HEK293 (cell line): ENCODE measurements around the gene HSD17B8.

Experiments used
- BCL11A ChIP-seq: fragments of 450-650 bp; formaldehyde crosslinking; IDR thresholded peaks from 2 replicates; pipeline ENCODE4 v1.5.1; 2016; ENCODE audit warnings: low read depth, missing biosample characterization, missing genetic modification characterization
- GLIS1 ChIP-seq: fragments of 450-650 bp; formaldehyde crosslinking; IDR thresholded peaks from 2 replicates; pipeline ENCODE4 v1.5.1; 2016; ENCODE audit warnings: missing biosample characterization, missing genetic modification characterization
- HOXA7 ChIP-seq: sonication (generic); formaldehyde crosslinking; IDR thresholded peaks from 2 replicates; pipeline ENCODE4 v1.8.1; 2022; ENCODE audit warnings: missing genetic modification reagents, borderline replicate concordance
- SP2 ChIP-seq: fragments of 450-650 bp; formaldehyde crosslinking; IDR thresholded peaks from 2 replicates; pipeline ENCODE4 v1.5.1; 2016; ENCODE audit warnings: missing biosample characterization, missing genetic modification characterization
- TSHZ1 ChIP-seq: fragments of 450-650 bp; formaldehyde crosslinking; IDR thresholded peaks from 2 replicates; pipeline ENCODE4 v1.5.1; 2016; ENCODE audit warnings: missing biosample characterization, missing genetic modification characterization, borderline replicate concordance
- ZBTB21 ChIP-seq: fragments of 450-650 bp; formaldehyde crosslinking; IDR thresholded peaks from 2 replicates; pipeline ENCODE4 v1.5.1; 2017; ENCODE audit warnings: missing biosample characterization, missing genetic modification characterization
- ZBTB26 ChIP-seq: fragments of 450-650 bp; formaldehyde crosslinking; optimal IDR thresholded peaks from 2 replicates; pipeline ENCODE3; 2016; ENCODE audit warnings: missing biosample characterization, mild to moderate bottlenecking, missing genetic modification characterization
- ZBTB8A ChIP-seq: fragments of 450-650 bp; formaldehyde crosslinking; IDR thresholded peaks from 2 replicates; pipeline ENCODE4 v1.5.1; 2016; ENCODE audit warnings: missing biosample characterization, missing genetic modification characterization
- ZEB2 ChIP-seq: fragments of 450-650 bp; formaldehyde crosslinking; IDR thresholded peaks from 2 replicates; pipeline ENCODE4 v1.5.1; 2016; ENCODE audit warnings: missing biosample characterization, missing genetic modification characterization
- ZIC2 ChIP-seq: fragments of 450-650 bp; formaldehyde crosslinking; IDR thresholded peaks from 2 replicates; pipeline ENCODE4 v1.5.1; 2016; ENCODE audit warnings: missing biosample characterization, missing genetic modification characterization
- ZNF10 ChIP-seq: fragments of 450-650 bp; formaldehyde crosslinking; IDR thresholded peaks from 2 replicates; pipeline ENCODE4 v1.5.1; 2017; ENCODE audit warnings: missing biosample characterization, missing genetic modification characterization
- ZNF114 ChIP-seq: fragments of 450-650 bp; formaldehyde crosslinking; IDR thresholded peaks from 2 replicates; pipeline ENCODE4 v1.5.0; 2017; ENCODE audit warnings: missing biosample characterization, missing genetic modification characterization
- ZNF121 ChIP-seq: fragments of 450-650 bp; formaldehyde crosslinking; IDR thresholded peaks from 2 replicates; pipeline ENCODE4 v1.5.1; 2016; ENCODE audit warnings: missing biosample characterization, missing genetic modification characterization
- ZNF174 ChIP-seq: fragments of 450-650 bp; formaldehyde crosslinking; IDR thresholded peaks from 2 replicates; pipeline ENCODE4 v1.5.0; 2017; ENCODE audit warnings: missing biosample characterization, mild to moderate bottlenecking, missing genetic modification characterization
- ZNF211 ChIP-seq: fragments of 450-650 bp; formaldehyde crosslinking; IDR thresholded peaks from 2 replicates; pipeline ENCODE4 v1.5.1; 2016; ENCODE audit warnings: low read depth, missing biosample characterization, missing genetic modification characterization
- ZNF239 ChIP-seq: fragments of 450-650 bp; formaldehyde crosslinking; IDR thresholded peaks from 2 replicates; pipeline ENCODE4 v1.5.1; 2016; ENCODE audit warnings: missing biosample characterization, missing genetic modification characterization
- ZNF266 ChIP-seq: fragments of 450-650 bp; formaldehyde crosslinking; IDR thresholded peaks from 2 replicates; pipeline ENCODE4 v1.5.1; 2016; ENCODE audit warnings: missing biosample characterization, missing genetic modification characterization, low read depth
- ZNF274 ChIP-seq, 2 experiments: fragments of 200-500 bp in 1 of 2; fragments of 450-650 bp in 1 of 2; sonication (Bioruptor generic) in 1 of 2; formaldehyde crosslinking in 1 of 2; IDR thresholded peaks; 2 replicates each; pipeline versions ENCODE4 v1.5.1 to v1.6.1; 2014 to 2016; ENCODE audit warnings: borderline replicate concordance in 1 of 2, inconsistent platforms in 1 of 2, low read length in 1 of 2, missing biosample characterization in 1 of 2, missing genetic modification characterization in 1 of 2
- ZNF302 ChIP-seq: fragments of 450-650 bp; formaldehyde crosslinking; IDR thresholded peaks from 2 replicates; pipeline ENCODE4 v1.5.1; 2016; ENCODE audit warnings: missing biosample characterization, missing genetic modification characterization, low read depth
- ZNF350 ChIP-seq: fragments of 450-650 bp; formaldehyde crosslinking; IDR thresholded peaks from 2 replicates; pipeline ENCODE4 v1.5.0; 2017; ENCODE audit warnings: missing biosample characterization, mild to moderate bottlenecking, missing genetic modification characterization
- ZNF423 ChIP-seq: fragments of 450-650 bp; formaldehyde crosslinking; IDR thresholded peaks from 2 replicates; pipeline ENCODE4 v1.5.1; 2016; ENCODE audit warnings: missing biosample characterization, missing genetic modification characterization
- ZNF488 ChIP-seq: fragments of 450-650 bp; formaldehyde crosslinking; IDR thresholded peaks from 2 replicates; pipeline ENCODE4 v1.5.1; 2016; ENCODE audit warnings: missing biosample characterization, missing genetic modification characterization
- ZNF548 ChIP-seq: fragments of 450-650 bp; formaldehyde crosslinking; IDR thresholded peaks from 2 replicates; pipeline ENCODE4 v1.5.1; 2016; ENCODE audit warnings: missing biosample characterization, missing genetic modification characterization
- ZNF549 ChIP-seq: fragments of 450-650 bp; IDR thresholded peaks from 2 replicates; pipeline ENCODE4 v1.5.1; 2018; ENCODE audit warnings: missing biosample characterization, missing genetic modification characterization, mild to moderate bottlenecking, inconsistent platforms, moderate library complexity
- ZNF571 ChIP-seq: fragments of 450-650 bp; formaldehyde crosslinking; IDR thresholded peaks from 2 replicates; pipeline ENCODE4 v1.5.0; 2017; ENCODE audit warnings: missing biosample characterization, missing genetic modification characterization
- ZNF626 ChIP-seq: fragments of 450-650 bp; sonication (Bioruptor Pico); formaldehyde crosslinking; IDR thresholded peaks from 2 replicates; pipeline ENCODE4 v1.5.1; 2018; ENCODE audit warnings: missing biosample characterization, missing genetic modification characterization, inconsistent platforms
- ZNF701 ChIP-seq: fragments of 450-650 bp; formaldehyde crosslinking; IDR thresholded peaks from 2 replicates; pipeline ENCODE4 v1.5.1; 2016; ENCODE audit warnings: missing biosample characterization, missing genetic modification characterization
- ZSCAN16 ChIP-seq: fragments of 450-650 bp; formaldehyde crosslinking; IDR thresholded peaks from 2 replicates; pipeline ENCODE4 v1.5.1; 2016; ENCODE audit warnings: missing biosample characterization, missing genetic modification characterization
- TF ChIP-seq, protein P1 (sequence below): fragments of 450-650 bp; formaldehyde crosslinking; IDR thresholded peaks from 2 replicates; pipeline ENCODE4 v1.5.1; 2016; ENCODE audit warnings: missing biosample characterization, missing genetic modification characterization
- TF ChIP-seq, protein P2 (sequence below): fragments of 450-650 bp; formaldehyde crosslinking; IDR thresholded peaks from 2 replicates; pipeline ENCODE4 v1.5.1; 2016; ENCODE audit warnings: missing biosample characterization, missing genetic modification characterization

Gene HSD17B8

GRCh38 chr6:33205191-33206026 lies 954 bp downstream of the HSD17B8 start (continued):
- no peak for TF ChIP-seq ZNF548 (tag by site-specific recombination)
- no peak for TF ChIP-seq ZNF423 (tag by site-specific recombination)
- no peak for TF ChIP-seq ZNF626 (tag by site-specific recombination)
- no peak for TF ChIP-seq ZNF549 (tag by site-specific recombination)
- TF ChIP-seq ZNF10 (tag by site-specific recombination): no peak
- 0 out of 2 replicates have a peak, but pooled peaks have one; percentile 12 for TF ChIP-seq BCL11A
- TF ChIP-seq ZNF274 (IDR thresholded peaks at IDR 0.05; ENCODE audit: low read length): no peak
- no peak for TF ChIP-seq ZNF274 (tag by site-specific recombination; IDR thresholded peaks at IDR 0.05; ENCODE audit: borderline replicate concordance)
- TF ChIP-seq ZNF266 (tag by site-specific recombination): no peak
- no peak for TF ChIP-seq ZNF571 (tag by site-specific recombination)
- TF ChIP-seq SP2 (tag by site-specific recombination): no peak
- no peak for TF ChIP-seq ZSCAN16 (tag by site-specific recombination)
- TF ChIP-seq, protein P1, sequence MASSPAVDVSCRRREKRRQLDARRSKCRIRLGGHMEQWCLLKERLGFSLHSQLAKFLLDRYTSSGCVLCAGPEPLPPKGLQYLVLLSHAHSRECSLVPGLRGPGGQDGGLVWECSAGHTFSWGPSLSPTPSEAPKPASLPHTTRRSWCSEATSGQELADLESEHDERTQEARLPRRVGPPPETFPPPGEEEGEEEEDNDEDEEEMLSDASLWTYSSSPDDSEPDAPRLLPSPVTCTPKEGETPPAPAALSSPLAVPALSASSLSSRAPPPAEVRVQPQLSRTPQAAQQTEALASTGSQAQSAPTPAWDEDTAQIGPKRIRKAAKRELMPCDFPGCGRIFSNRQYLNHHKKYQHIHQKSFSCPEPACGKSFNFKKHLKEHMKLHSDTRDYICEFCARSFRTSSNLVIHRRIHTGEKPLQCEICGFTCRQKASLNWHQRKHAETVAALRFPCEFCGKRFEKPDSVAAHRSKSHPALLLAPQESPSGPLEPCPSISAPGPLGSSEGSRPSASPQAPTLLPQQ (tag by site-specific recombination): no peak
- TF ChIP-seq ZEB2 (tag by site-specific recombination): no peak
- peak; percentile 82 for TF ChIP-seq GLIS1
- TF ChIP-seq, protein P2, sequence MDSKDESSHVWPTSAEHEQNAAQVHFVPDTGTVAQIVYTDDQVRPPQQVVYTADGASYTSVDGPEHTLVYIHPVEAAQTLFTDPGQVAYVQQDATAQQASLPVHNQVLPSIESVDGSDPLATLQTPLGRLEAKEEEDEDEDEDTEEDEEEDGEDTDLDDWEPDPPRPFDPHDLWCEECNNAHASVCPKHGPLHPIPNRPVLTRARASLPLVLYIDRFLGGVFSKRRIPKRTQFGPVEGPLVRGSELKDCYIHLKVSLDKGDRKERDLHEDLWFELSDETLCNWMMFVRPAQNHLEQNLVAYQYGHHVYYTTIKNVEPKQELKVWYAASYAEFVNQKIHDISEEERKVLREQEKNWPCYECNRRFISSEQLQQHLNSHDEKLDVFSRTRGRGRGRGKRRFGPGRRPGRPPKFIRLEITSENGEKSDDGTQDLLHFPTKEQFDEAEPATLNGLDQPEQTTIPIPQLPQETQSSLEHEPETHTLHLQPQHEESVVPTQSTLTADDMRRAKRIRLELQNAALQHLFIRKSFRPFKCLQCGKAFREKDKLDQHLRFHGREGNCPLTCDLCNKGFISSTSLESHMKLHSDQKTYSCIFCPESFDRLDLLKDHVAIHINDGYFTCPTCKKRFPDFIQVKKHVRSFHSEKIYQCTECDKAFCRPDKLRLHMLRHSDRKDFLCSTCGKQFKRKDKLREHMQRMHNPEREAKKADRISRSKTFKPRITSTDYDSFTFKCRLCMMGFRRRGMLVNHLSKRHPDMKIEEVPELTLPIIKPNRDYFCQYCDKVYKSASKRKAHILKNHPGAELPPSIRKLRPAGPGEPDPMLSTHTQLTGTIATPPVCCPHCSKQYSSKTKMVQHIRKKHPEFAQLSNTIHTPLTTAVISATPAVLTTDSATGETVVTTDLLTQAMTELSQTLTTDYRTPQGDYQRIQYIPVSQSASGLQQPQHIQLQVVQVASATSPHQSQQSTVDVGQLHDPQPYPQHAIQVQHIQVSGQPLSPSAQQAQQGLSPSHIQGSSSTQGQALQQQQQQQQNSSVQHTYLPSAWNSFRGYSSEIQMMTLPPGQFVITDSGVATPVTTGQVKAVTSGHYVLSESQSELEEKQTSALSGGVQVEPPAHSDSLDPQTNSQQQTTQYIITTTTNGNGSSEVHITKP (tag by site-specific recombination): peak; percentile 62
- no peak for TF ChIP-seq ZBTB8A (tag by site-specific recombination)
- no peak for TF ChIP-seq ZIC2
- no peak for TF ChIP-seq ZBTB21
- no peak for TF ChIP-seq ZNF121 (tag by site-specific recombination)
- no peak for TF ChIP-seq ZNF350 (tag by site-specific recombination)
- no peak for TF ChIP-seq HOXA7
- TF ChIP-seq ZNF488 (tag by site-specific recombination): no peak
- no peak for TF ChIP-seq ZNF114
- TF ChIP-seq TSHZ1 (tag by site-specific recombination): no peak
- no peak for TF ChIP-seq ZNF239 (tag by site-specific recombination)
- TF ChIP-seq ZNF302: no peak
- TF ChIP-seq ZNF174 (tag by site-specific recombination): no peak
- TF ChIP-seq ZNF701: no peak
- TF ChIP-seq ZBTB26 (tag by site-specific recombination): no peak
- no peak for TF ChIP-seq ZNF211 (tag by site-specific recombination)
